Measurements from ENCODE around the gene KRT73. TPM values are rescaled to one million over a fixed set of nuclear protein-coding genes. Genes with fewer than 3 reads are reported as not detected.
"Not testable (repeated sequence)": the region's sequence is repeated elsewhere in the genome, so short reads cannot be mapped to it uniquely, and the experiment has no call there.

Gene KRT73
- total RNA-seq, 1 experiment from 2014 or later = not detected

- DNase-seq (ENCODE audit: extremely low read depth, low read depth) = no peak
These were observed 15.0 kb downstream of the KRT73 start for GRCh38 chr12:52603314-52603713.

- no peak for DNase-seq (ENCODE audit: extremely low read depth, low read depth)
These were observed 15.8 kb downstream of the KRT73 start for GRCh38 chr12:52602552-52602951.

GRCh38 chr12:52601671-52602070 lies 16.7 kb downstream of the KRT73 start:
- DNase-seq (ENCODE audit: extremely low read depth, low read depth) = no peak

- no peak for DNase-seq (ENCODE audit: extremely low read depth, low read depth)
These were observed 17.3 kb downstream of the KRT73 start, which contains the start of gene KRT72 for GRCh38 chr12:52600941-52601481. TSS of gene KRT72 (minus strand) at chr12:52601463. CDS start at chr12:52601452, 11 bp downstream.

GRCh38 chr12:52600475-52600874 lies 17.9 kb downstream of the KRT73 start:
- no peak for DNase-seq (ENCODE audit: extremely low read depth, low read depth)

- DNase-seq (ENCODE audit: extremely low read depth, low read depth) = no peak
These were observed 18.3 kb downstream of the KRT73 start for GRCh38 chr12:52600071-52600470.

GRCh38 chr12:52598966-52599365 lies 19.4 kb downstream of the KRT73 start:
- no peak for DNase-seq (ENCODE audit: extremely low read depth, low read depth)

- DNase-seq (ENCODE audit: extremely low read depth, low read depth) = not testable (repeated sequence)
These were observed 24.1 kb downstream of the KRT73 start for GRCh38 chr12:52594237-52594636.

GRCh38 chr12:52591521-52591920 lies 26.8 kb downstream of the KRT73 start:
- no peak for DNase-seq (ENCODE audit: extremely low read depth, low read depth)

GRCh38 chr12:52590021-52590420 lies 28.3 kb downstream of the KRT73 start:
- no peak for DNase-seq (ENCODE audit: extremely low read depth, low read depth)

- no peak for DNase-seq (ENCODE audit: extremely low read depth, low read depth)
These were observed 30.8 kb downstream of the KRT73 start for GRCh38 chr12:52587563-52587962.

- no peak for DNase-seq (ENCODE audit: extremely low read depth, low read depth)
These were observed 32.4 kb downstream of the KRT73 start for GRCh38 chr12:52585946-52586345.

- no peak for DNase-seq (ENCODE audit: extremely low read depth, low read depth)
These were observed 33.3 kb downstream of the KRT73 start for GRCh38 chr12:52585066-52585465.

- DNase-seq (ENCODE audit: extremely low read depth, low read depth) = no peak
These were observed 34.1 kb downstream of the KRT73 start for GRCh38 chr12:52584156-52584682.

GRCh38 chr12:52582971-52583456 lies 35.3 kb downstream of the KRT73 start:
- peak; percentile 64 for DNase-seq (ENCODE audit: extremely low read depth, low read depth)

- DNase-seq (ENCODE audit: extremely low read depth, low read depth) = no peak
These were observed 35.9 kb downstream of the KRT73 start for GRCh38 chr12:52582486-52582885.

GRCh38 chr12:52581481-52581880 lies 36.9 kb downstream of the KRT73 start:
- DNase-seq (ENCODE audit: extremely low read depth, low read depth) = no peak

GRCh38 chr12:52581066-52581465 lies 37.3 kb downstream of the KRT73 start:
- DNase-seq (ENCODE audit: extremely low read depth, low read depth) = no peak

GRCh38 chr12:52580496-52580895 lies 37.9 kb downstream of the KRT73 start:
- DNase-seq (ENCODE audit: extremely low read depth, low read depth) = no peak

GRCh38 chr12:52579468-52580465 lies 38.6 kb downstream of the KRT73 start:
- no peak for DNase-seq (ENCODE audit: extremely low read depth, low read depth)

GRCh38 chr12:52578469-52578868 lies 39.9 kb downstream of the KRT73 start:
- DNase-seq (ENCODE audit: extremely low read depth, low read depth) = no peak

Measured in NCI-H460 (cell line).